Measurements from ENCODE around the gene KCNJ9.

GRCh38 chr1:160101037-160101716 lies 19.8 kb downstream of the KCNJ9 start:
- TF ChIP-seq MAX (IDR thresholded peaks at IDR 0.05) (peak; percentile 74), CTCF (IDR thresholded peaks at IDR 0.05 in 2 of 3, conservative IDR thresholded peaks at IDR 0.05 in 1 of 3; ENCODE audit: borderline replicate concordance in 1 of 3, insufficient read depth in 1 of 3, low read depth in 2 of 3, low read length in 2 of 3) (peak; percentile 91 to 97 (median 94))
